GM12878 (cell line): ENCODE results near the gene CAB39L. TPM values are rescaled to one million over a fixed set of nuclear protein-coding genes. Genes with fewer than 3 reads are reported as not detected.

Experiments
- ATAC-seq: fragments of 200-7000 bp; cut with Tn5 transposase; 3 replicates; pipeline ENCODE4 v1.9.1; 2020; ENCODE audit warnings: mild to moderate bottlenecking, moderate library complexity
- BruUV-seq: library from RNA; stranded (reverse); fragments of 400-500 nt; replicated peaks from 2 replicates; lab custom pipeline; 2021; lab: Mats Ljungman, UMichigan
- CTCF ChIA-PET: fragments of 300-600 bp; sonication (Branson Sonifier 250); formaldehyde crosslinking; extraction: SDS; loops from one replicate; lab custom pipeline; 2021; ENCODE audit warnings: inconsistent platforms; lab: Yijun Ruan, JAX
- POLR2A ChIA-PET: fragments of 350-600 bp; formaldehyde crosslinking; extraction: SDS; loops from one replicate; lab custom pipeline; 2021; ENCODE audit warnings: inconsistent platforms; lab: Charles Lee
- RAD21 ChIA-PET: fragments of 300-600 bp; sonication (Branson Sonifier 250); formaldehyde crosslinking; loops from one replicate; lab custom pipeline; 2023; ENCODE audit warnings: antibody characterized with exemption; ENCODE audit not compliant: unreplicated experiment; lab: Charles Lee
- SMC1A ChIA-PET: fragments of 300-600 bp; sonication (Branson Sonifier 250); formaldehyde crosslinking; loops from one replicate; lab custom pipeline; 2023; ENCODE audit not compliant: unreplicated experiment, uncharacterized antibody; lab: Charles Lee
- DNase-seq: peaks from one replicate; pipeline ENCODE4 v3.0.0-alpha.2; 2011; ENCODE audit warnings: low read depth, low spot score
- FAIRE-seq: peaks from 3 replicates; lab custom pipeline; 2011; peaks lifted over from hg19 to GRCh38; lab: Jason Lieb, UNC
- H2AFZ ChIP-seq: 2 replicates; pipeline ENCODE4 v1.6.0; 2011; ENCODE audit warnings: low read depth, low read length, control low read depth; ENCODE audit not compliant: control insufficient read depth
- H3K27ac ChIP-seq: 2 replicates; pipeline ENCODE4 v1.5.1; 2011; ENCODE audit warnings: control low read depth; ENCODE audit not compliant: control insufficient read depth, insufficient read depth
- H3K27me3 ChIP-seq, 2 experiments: replicated peaks in 1 of 2; 2 replicates each; pipeline versions ENCODE4 v1.6.0 to v1.6.1; 2011; ENCODE audit warnings: low read length in 1 of 2; ENCODE audit not compliant: control insufficient read depth in 2 of 2, insufficient read depth in 2 of 2
- H3K36me3 ChIP-seq, 2 experiments: 2 replicates each; pipeline ENCODE4 v1.5.1; 2011; ENCODE audit warnings: low read length in 1 of 2; ENCODE audit not compliant: control insufficient read depth in 2 of 2, insufficient read depth in 2 of 2
- H3K4me1 ChIP-seq: 2 replicates; pipeline ENCODE4 v1.6.1; 2011; ENCODE audit warnings: mild to moderate bottlenecking, low read length, moderate library complexity, mixed read lengths; ENCODE audit not compliant: control insufficient read depth, insufficient read depth
- H3K4me2 ChIP-seq: 2 replicates; pipeline ENCODE4 v1.6.0; 2011; ENCODE audit warnings: control low read depth; ENCODE audit not compliant: control insufficient read depth, insufficient read depth
- H3K4me3 ChIP-seq: fragments of 200-600 bp; sonication (generic); 2 replicates; pipeline ENCODE4 v1.5.1; 2016
- H3K79me2 ChIP-seq: 2 replicates; pipeline ENCODE4 v1.6.0; 2011; ENCODE audit warnings: low read length; ENCODE audit not compliant: control insufficient read depth, insufficient read depth
- H3K9ac ChIP-seq: 2 replicates; pipeline ENCODE4 v1.8.0; 2011; ENCODE audit warnings: low read length, control low read depth, mixed read lengths; ENCODE audit not compliant: control insufficient read depth, insufficient read depth
- H3K9me3 ChIP-seq: replicated peaks from 3 replicates; pipeline ENCODE4 v1.5.1; 2011; ENCODE audit warnings: mild to moderate bottlenecking, low read length; ENCODE audit not compliant: control insufficient read depth, insufficient read depth
- H4K20me1 ChIP-seq: 2 replicates; pipeline ENCODE4 v1.6.0; 2011; ENCODE audit not compliant: control insufficient read depth, insufficient read depth
- ASH2L ChIP-seq: fragments of 300-600, 200-600 bp; sonication (generic); IDR thresholded peaks from 2 replicates; pipeline ENCODE4 v1.6.1; 2017; ENCODE audit warnings: low read depth, mild to moderate bottlenecking, borderline replicate concordance
- BHLHE40 ChIP-seq, 2 experiments: fragments of 450-650 bp in 1 of 2; IDR thresholded peaks; 2 replicates each; pipeline ENCODE4 v1.6.1; 2011 to 2017; ENCODE audit warnings: low read depth in 2 of 2, borderline replicate concordance in 1 of 2, improper control_type of control experiment in 1 of 2, low read length in 1 of 2, mild to moderate bottlenecking in 1 of 2
- CBX5 ChIP-seq: sonication (generic); IDR thresholded peaks from 2 replicates; pipeline ENCODE4 v1.6.1; 2016; ENCODE audit warnings: low read depth, moderate library complexity, mild to moderate bottlenecking, inconsistent platforms
- CHD1 ChIP-seq: IDR thresholded peaks from 2 replicates; pipeline ENCODE4 v1.6.1; 2012; ENCODE audit warnings: low read depth, low read length, improper control_type of control experiment
- FOXM1 ChIP-seq: IDR thresholded peaks from 2 replicates; pipeline ENCODE4 v1.6.1; 2012; ENCODE audit warnings: low read depth, mild to moderate bottlenecking, inconsistent platforms, low read length, moderate library complexity
- JUNB ChIP-seq: IDR thresholded peaks from 2 replicates; pipeline ENCODE4 v1.6.1; 2016; ENCODE audit warnings: antibody characterized with exemption, mild to moderate bottlenecking
- LARP7 ChIP-seq: fragments of 450-650 bp; IDR thresholded peaks from 2 replicates; pipeline ENCODE4 v1.6.1; 2017; ENCODE audit warnings: mild to moderate bottlenecking
- MLLT1 ChIP-seq: fragments of 450-650 bp; IDR thresholded peaks from 2 replicates; pipeline ENCODE4 v1.6.1; 2016; ENCODE audit warnings: mild to moderate bottlenecking
- RAD51 ChIP-seq: fragments of 450-650 bp; IDR thresholded peaks from 2 replicates; pipeline ENCODE4 v1.6.1; 2016; ENCODE audit warnings: moderate library complexity, mild to moderate bottlenecking, inconsistent platforms
- SMAD5 ChIP-seq: IDR thresholded peaks from 2 replicates; pipeline ENCODE4 v1.6.1; 2016; ENCODE audit warnings: antibody characterized with exemption, low read depth
- SP1 ChIP-seq: IDR thresholded peaks from one replicate; pipeline ENCODE4 v1.6.1; 2011; ENCODE audit warnings: low read depth, low read length
- SPI1 ChIP-seq: IDR thresholded peaks from 2 replicates; pipeline ENCODE4 v1.6.1; 2011; ENCODE audit warnings: low read depth, mild to moderate bottlenecking, low read length, moderate library complexity, borderline replicate concordance; ENCODE audit not compliant: insufficient read depth
- TCF7 ChIP-seq: IDR thresholded peaks from 2 replicates; pipeline ENCODE4 v1.6.1; 2014; ENCODE audit warnings: antibody characterized with exemption, borderline replicate concordance
- ZNF622 ChIP-seq: fragments of 450-650 bp; IDR thresholded peaks from 2 replicates; pipeline ENCODE4 v1.6.1; 2017; ENCODE audit warnings: mild to moderate bottlenecking, inconsistent platforms
- in situ Hi-C: fragments of 300-500 bp; cut with MboI; formaldehyde crosslinking; loops from 9 replicates; pipeline ENCODE4 v1.14.3; 2018; ENCODE audit warnings: mixed read lengths
- intact Hi-C: fragments of 100-400 bp; cut with micrococcal nuclease; formaldehyde crosslinking; loops from one replicate; pipeline ENCODE4 v1.14.2; 2022; ENCODE audit not compliant: unreplicated experiment
- polyA plus RNA-seq, 11 experiments: library from polyadenylated mRNA; depleted of rRNA in 4 of 11; unstranded in 6 of 11; stranded (reverse) in 5 of 11; fragments of >200 nt; fragmentation: Nextera tagmentation in 4 of 11; fragmentation: Illumina TruSeq in 1 of 11; extraction: Ambion mirVana in 4 of 11; extraction: Trizol in 1 of 11; gene quantifications; 1 replicate in 1 of 11; 2 replicates in 10 of 11; pipeline versions ENCODE4 v1.2.1 to v1.2.3, GENCODE V29; 2011 to 2016; ENCODE audit warnings: inconsistent platforms in 2 of 11, missing spikeins in 2 of 11, low read depth in 1 of 11
- total RNA-seq, 4 experiments: library from RNA; depleted of rRNA in 3 of 4; stranded (reverse); fragments of >200 nt in 3 of 4; fragmentation: Illumina TruSeq in 1 of 4; extraction: Trizol in 1 of 4; gene quantifications; 2 replicates each; pipeline versions ENCODE4 v1.2.1 to v1.2.3, GENCODE V29; 2013 to 2021
- TF ChIP-seq, protein P1 (sequence below): fragments of 450-650 bp; IDR thresholded peaks from 2 replicates; pipeline ENCODE4 v1.6.1; 2017; ENCODE audit warnings: mild to moderate bottlenecking, low read depth, inconsistent platforms; ENCODE audit not compliant: poor library complexity, severe bottlenecking
- TF ChIP-seq, protein P2 (sequence below): fragments of 450-650 bp; conservative IDR thresholded peaks from 2 replicates; pipeline ENCODE4 v1.6.1; 2017; ENCODE audit warnings: mild to moderate bottlenecking, moderate library complexity

CAB39L gene
- total and polyA plus RNA-seq, 10 of the 15 experiments (the other 5 are each of a cell fraction or from before 2014, with no cell fraction given), result 0.88 to 3.0 (median 1.7) TPM

- TF ChIP-seq MLLT1 (no peak), FOXM1 (no peak), ZNF622 (no peak), BHLHE40 (IDR thresholded peaks at IDR 0.05; ENCODE audit: borderline replicate concordance in 1 of 2, low read depth in 2 of 2, low read length in 1 of 2) (no peak), ASH2L (no peak), SPI1 (no peak), JUNB (no peak), RAD51 (no peak), SMAD5 (no peak), TCF7 (no peak), SP1 (no peak), CBX5 (no peak), CHD1 (no peak), LARP7 (no peak)
- TF ChIP-seq, protein P1, sequence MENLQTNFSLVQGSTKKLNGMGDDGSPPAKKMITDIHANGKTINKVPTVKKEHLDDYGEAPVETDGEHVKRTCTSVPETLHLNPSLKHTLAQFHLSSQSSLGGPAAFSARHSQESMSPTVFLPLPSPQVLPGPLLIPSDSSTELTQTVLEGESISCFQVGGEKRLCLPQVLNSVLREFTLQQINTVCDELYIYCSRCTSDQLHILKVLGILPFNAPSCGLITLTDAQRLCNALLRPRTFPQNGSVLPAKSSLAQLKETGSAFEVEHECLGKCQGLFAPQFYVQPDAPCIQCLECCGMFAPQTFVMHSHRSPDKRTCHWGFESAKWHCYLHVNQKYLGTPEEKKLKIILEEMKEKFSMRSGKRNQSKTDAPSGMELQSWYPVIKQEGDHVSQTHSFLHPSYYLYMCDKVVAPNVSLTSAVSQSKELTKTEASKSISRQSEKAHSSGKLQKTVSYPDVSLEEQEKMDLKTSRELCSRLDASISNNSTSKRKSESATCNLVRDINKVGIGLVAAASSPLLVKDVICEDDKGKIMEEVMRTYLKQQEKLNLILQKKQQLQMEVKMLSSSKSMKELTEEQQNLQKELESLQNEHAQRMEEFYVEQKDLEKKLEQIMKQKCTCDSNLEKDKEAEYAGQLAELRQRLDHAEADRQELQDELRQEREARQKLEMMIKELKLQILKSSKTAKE, result no peak
- TF ChIP-seq, protein P2, sequence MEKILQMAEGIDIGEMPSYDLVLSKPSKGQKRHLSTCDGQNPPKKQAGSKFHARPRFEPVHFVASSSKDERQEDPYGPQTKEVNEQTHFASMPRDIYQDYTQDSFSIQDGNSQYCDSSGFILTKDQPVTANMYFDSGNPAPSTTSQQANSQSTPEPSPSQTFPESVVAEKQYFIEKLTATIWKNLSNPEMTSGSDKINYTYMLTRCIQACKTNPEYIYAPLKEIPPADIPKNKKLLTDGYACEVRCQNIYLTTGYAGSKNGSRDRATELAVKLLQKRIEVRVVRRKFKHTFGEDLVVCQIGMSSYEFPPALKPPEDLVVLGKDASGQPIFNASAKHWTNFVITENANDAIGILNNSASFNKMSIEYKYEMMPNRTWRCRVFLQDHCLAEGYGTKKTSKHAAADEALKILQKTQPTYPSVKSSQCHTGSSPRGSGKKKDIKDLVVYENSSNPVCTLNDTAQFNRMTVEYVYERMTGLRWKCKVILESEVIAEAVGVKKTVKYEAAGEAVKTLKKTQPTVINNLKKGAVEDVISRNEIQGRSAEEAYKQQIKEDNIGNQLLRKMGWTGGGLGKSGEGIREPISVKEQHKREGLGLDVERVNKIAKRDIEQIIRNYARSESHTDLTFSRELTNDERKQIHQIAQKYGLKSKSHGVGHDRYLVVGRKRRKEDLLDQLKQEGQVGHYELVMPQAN, result no peak
- Histone ChIP-seq H3K9ac (no peak overlapping the region), H3K27me3 (no peaks in the 10 kb centered on the region), H3K79me2 (no peaks in the 10 kb centered on the region), H3K36me3 (no peaks in the 10 kb centered on the region), H3K4me3 (no peak overlapping the region), H3K4me1 (no peaks in the 10 kb centered on the region), H3K9me3 (no peaks in the 10 kb centered on the region), H3K27ac (no peak overlapping the region), H4K20me1 (no peaks in the 10 kb centered on the region), H3K4me2 (no peak overlapping the region), H2AFZ (no peak overlapping the region)
- DNase-seq (no peak), ATAC-seq (no peak), FAIRE-seq (no peak)
- ChIA-PET RAD21 (no interaction called here), CTCF (no interaction called here), SMC1A (no interaction called here), POLR2A (interaction anchor here (0.7 kb wide), 1 partner anchor 467 kb away, joined by 3 read pairs; no protein-coding TSS in a partner anchor)
- in situ Hi-C loops (no loop called here), intact Hi-C loops (no loop called here)
- no TSS peak for BruUV-seq
Observed at GRCh38 chr13:49319551-49319950, 124.3 kb downstream of the CAB39L start.
